ENCODE results near the gene KIF26A.

DNA sequence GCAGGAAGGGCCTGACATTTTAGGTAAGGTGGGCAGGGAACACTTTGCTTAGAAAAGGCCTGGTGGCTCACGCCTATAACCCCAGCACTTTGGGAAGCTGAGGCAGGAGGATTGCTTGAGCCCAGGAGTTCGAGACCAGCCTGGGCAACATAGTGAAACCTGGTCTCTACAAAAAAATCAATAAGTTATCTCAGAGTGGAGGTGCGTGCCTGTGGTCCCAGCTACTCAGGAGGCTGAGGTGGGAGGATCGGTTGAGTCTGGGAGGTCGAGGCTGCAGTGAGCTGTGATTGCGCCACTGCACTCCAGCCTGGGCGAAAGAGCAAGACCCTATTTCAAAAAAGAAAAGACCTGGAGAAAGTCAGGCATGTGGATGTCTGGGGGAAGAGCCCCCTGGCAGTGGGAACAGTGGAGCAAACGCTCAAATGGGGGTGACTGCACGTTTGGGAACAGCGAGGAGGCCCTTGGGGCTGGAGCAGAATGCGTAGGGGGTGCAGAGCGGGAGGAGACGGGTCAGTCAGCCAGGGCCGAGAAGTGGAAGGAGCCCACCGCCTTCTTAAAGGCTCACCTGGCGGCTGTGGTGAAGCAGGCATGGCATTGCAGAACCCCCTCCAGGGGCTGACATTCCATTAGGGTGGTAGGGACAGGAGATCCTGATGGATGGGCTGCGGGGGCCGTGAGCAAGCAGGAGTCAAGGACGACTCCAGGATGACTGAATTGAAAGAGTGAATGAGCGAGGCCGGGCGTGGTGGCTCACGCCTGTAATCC, 6.2 kb upstream of the KIF26A start:
- TF ChIP-seq, protein P1, sequence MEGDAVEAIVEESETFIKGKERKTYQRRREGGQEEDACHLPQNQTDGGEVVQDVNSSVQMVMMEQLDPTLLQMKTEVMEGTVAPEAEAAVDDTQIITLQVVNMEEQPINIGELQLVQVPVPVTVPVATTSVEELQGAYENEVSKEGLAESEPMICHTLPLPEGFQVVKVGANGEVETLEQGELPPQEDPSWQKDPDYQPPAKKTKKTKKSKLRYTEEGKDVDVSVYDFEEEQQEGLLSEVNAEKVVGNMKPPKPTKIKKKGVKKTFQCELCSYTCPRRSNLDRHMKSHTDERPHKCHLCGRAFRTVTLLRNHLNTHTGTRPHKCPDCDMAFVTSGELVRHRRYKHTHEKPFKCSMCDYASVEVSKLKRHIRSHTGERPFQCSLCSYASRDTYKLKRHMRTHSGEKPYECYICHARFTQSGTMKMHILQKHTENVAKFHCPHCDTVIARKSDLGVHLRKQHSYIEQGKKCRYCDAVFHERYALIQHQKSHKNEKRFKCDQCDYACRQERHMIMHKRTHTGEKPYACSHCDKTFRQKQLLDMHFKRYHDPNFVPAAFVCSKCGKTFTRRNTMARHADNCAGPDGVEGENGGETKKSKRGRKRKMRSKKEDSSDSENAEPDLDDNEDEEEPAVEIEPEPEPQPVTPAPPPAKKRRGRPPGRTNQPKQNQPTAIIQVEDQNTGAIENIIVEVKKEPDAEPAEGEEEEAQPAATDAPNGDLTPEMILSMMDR (IDR thresholded peaks at IDR 0.05): no peak
- TF ChIP-seq RAD21 (IDR thresholded peaks at IDR 0.05; ENCODE audit: low read length) (no peak), FOSL2 (IDR thresholded peaks at IDR 0.05; ENCODE audit: borderline replicate concordance, low read depth) (no peak), GABPA (IDR thresholded peaks at IDR 0.05; ENCODE audit: low read depth) (no peak), JUND (IDR thresholded peaks at IDR 0.05) (no peak), RCOR1 (IDR thresholded peaks at IDR 0.05; ENCODE audit: low read length) (no peak), TEAD4 (IDR thresholded peaks at IDR 0.05; ENCODE audit: borderline replicate concordance, insufficient read depth) (no peak), SIN3A (IDR thresholded peaks at IDR 0.05; ENCODE audit: borderline replicate concordance, low read depth, low read length) (no peak), SMC3 (IDR thresholded peaks at IDR 0.05; ENCODE audit: low read depth, low read length) (no peak), EP300 (IDR thresholded peaks at IDR 0.05; ENCODE audit: borderline replicate concordance in 1 of 2, low read depth in 1 of 2, low read length in 1 of 2) (no peak), CHD2 (IDR thresholded peaks at IDR 0.05; ENCODE audit: low read length, partially characterized antibody) (no peak), POLR2AphosphoS5 (IDR thresholded peaks at IDR 0.05; ENCODE audit: low read depth, low read length) (no peak)
- TF ChIP-seq, protein P2, sequence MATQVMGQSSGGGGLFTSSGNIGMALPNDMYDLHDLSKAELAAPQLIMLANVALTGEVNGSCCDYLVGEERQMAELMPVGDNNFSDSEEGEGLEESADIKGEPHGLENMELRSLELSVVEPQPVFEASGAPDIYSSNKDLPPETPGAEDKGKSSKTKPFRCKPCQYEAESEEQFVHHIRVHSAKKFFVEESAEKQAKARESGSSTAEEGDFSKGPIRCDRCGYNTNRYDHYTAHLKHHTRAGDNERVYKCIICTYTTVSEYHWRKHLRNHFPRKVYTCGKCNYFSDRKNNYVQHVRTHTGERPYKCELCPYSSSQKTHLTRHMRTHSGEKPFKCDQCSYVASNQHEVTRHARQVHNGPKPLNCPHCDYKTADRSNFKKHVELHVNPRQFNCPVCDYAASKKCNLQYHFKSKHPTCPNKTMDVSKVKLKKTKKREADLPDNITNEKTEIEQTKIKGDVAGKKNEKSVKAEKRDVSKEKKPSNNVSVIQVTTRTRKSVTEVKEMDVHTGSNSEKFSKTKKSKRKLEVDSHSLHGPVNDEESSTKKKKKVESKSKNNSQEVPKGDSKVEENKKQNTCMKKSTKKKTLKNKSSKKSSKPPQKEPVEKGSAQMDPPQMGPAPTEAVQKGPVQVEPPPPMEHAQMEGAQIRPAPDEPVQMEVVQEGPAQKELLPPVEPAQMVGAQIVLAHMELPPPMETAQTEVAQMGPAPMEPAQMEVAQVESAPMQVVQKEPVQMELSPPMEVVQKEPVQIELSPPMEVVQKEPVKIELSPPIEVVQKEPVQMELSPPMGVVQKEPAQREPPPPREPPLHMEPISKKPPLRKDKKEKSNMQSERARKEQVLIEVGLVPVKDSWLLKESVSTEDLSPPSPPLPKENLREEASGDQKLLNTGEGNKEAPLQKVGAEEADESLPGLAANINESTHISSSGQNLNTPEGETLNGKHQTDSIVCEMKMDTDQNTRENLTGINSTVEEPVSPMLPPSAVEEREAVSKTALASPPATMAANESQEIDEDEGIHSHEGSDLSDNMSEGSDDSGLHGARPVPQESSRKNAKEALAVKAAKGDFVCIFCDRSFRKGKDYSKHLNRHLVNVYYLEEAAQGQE (IDR thresholded peaks at IDR 0.05; ENCODE audit: low read depth, low read length): no peak

Data from SK-N-SH (cell line).